ENCODE data around the gene KRT12.

The KRT12 gene

DNA sequence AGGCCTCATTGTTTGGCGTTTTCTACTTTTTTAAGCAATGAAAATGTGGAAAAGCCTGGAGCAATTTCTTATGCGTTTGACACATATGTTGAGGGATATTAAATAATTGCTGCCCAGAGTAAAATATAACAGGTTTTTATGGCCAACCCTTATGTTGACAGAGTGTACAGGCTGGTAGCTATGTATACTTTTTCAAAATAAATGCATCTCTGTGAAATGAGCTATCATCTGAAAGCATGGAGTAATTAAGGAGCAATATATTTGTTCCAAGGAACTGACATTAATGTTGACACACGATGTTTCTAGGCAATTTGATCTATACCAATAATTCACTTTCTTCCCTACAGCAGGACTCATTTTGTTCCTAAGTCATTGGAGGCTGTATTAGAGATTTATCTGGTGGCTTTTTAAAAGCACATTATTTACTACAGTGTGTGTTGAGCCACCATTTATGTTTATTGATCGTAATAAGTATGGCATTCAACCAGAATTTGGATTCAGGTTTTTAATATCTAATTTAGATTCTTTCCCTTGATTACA is 30.0 kb upstream of the KRT12 start:
- TF ChIP-seq, protein P1, sequence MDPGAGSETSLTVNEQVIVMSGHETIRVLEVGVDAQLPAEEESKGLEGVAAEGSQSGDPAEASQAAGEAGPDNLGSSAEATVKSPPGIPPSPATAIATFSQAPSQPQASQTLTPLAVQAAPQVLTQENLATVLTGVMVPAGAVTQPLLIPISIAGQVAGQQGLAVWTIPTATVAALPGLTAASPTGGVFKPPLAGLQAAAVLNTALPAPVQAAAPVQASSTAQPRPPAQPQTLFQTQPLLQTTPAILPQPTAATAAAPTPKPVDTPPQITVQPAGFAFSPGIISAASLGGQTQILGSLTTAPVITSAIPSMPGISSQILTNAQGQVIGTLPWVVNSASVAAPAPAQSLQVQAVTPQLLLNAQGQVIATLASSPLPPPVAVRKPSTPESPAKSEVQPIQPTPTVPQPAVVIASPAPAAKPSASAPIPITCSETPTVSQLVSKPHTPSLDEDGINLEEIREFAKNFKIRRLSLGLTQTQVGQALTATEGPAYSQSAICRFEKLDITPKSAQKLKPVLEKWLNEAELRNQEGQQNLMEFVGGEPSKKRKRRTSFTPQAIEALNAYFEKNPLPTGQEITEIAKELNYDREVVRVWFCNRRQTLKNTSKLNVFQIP (CRISPR knock-in tag; IDR thresholded peaks at IDR 0.05; ENCODE audit: borderline replicate concordance, low read depth) = no peak
- TF ChIP-seq OSR1 (CRISPR knock-in tag; IDR thresholded peaks at IDR 0.05) = no peak
- TF ChIP-seq CSDC2 (CRISPR knock-in tag; IDR thresholded peaks at IDR 0.05) = no peak
- TF ChIP-seq SNAI2 (CRISPR knock-in tag; IDR thresholded peaks at IDR 0.05) = no peak
- no peak for ATAC-seq

GRCh38 chr17:40895106-40895730 is 28.2 kb upstream of the KRT12 start:
- ATAC-seq = no peak
- TF ChIP-seq ZNF565 (CRISPR knock-in tag; conservative IDR thresholded peaks at IDR 0.05; ENCODE audit: low read depth) (no peak), TCF4 (CRISPR knock-in tag; IDR thresholded peaks at IDR 0.05; ENCODE audit: borderline replicate concordance) (no peak), TSHZ2 (CRISPR knock-in tag; IDR thresholded peaks at IDR 0.05) (no peak), SNAI2 (CRISPR knock-in tag; IDR thresholded peaks at IDR 0.05) (no peak), GLIS3 (CRISPR knock-in tag; IDR thresholded peaks at IDR 0.05) (no peak), PPARA (CRISPR knock-in tag; IDR thresholded peaks at IDR 0.05; ENCODE audit: borderline replicate concordance) (no peak), ZNF70 (CRISPR knock-in tag; IDR thresholded peaks at IDR 0.05) (no peak), ISL1 (CRISPR knock-in tag; IDR thresholded peaks at IDR 0.05) (no peak), CSDC2 (CRISPR knock-in tag; IDR thresholded peaks at IDR 0.05) (no peak), ZC3H10 (CRISPR knock-in tag; IDR thresholded peaks at IDR 0.05) (no peak), TOX (CRISPR knock-in tag; IDR thresholded peaks at IDR 0.05; ENCODE audit: borderline replicate concordance) (no peak), ZFP3 (CRISPR knock-in tag; IDR thresholded peaks at IDR 0.05) (no peak), ARNTL (CRISPR knock-in tag; IDR thresholded peaks at IDR 0.05; ENCODE audit: borderline replicate concordance, low read depth) (no peak)
- TF ChIP-seq, protein P1 (CRISPR knock-in tag; IDR thresholded peaks at IDR 0.05; ENCODE audit: borderline replicate concordance, low read depth) = no peak
- TF ChIP-seq, protein P2, sequence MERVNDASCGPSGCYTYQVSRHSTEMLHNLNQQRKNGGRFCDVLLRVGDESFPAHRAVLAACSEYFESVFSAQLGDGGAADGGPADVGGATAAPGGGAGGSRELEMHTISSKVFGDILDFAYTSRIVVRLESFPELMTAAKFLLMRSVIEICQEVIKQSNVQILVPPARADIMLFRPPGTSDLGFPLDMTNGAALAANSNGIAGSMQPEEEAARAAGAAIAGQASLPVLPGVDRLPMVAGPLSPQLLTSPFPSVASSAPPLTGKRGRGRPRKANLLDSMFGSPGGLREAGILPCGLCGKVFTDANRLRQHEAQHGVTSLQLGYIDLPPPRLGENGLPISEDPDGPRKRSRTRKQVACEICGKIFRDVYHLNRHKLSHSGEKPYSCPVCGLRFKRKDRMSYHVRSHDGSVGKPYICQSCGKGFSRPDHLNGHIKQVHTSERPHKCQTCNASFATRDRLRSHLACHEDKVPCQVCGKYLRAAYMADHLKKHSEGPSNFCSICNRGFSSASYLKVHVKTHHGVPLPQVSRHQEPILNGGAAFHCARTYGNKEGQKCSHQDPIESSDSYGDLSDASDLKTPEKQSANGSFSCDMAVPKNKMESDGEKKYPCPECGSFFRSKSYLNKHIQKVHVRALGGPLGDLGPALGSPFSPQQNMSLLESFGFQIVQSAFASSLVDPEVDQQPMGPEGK (CRISPR knock-in tag; IDR thresholded peaks at IDR 0.05; ENCODE audit: borderline replicate concordance) = no peak

- no peak for ATAC-seq
- TF ChIP-seq, protein P3, sequence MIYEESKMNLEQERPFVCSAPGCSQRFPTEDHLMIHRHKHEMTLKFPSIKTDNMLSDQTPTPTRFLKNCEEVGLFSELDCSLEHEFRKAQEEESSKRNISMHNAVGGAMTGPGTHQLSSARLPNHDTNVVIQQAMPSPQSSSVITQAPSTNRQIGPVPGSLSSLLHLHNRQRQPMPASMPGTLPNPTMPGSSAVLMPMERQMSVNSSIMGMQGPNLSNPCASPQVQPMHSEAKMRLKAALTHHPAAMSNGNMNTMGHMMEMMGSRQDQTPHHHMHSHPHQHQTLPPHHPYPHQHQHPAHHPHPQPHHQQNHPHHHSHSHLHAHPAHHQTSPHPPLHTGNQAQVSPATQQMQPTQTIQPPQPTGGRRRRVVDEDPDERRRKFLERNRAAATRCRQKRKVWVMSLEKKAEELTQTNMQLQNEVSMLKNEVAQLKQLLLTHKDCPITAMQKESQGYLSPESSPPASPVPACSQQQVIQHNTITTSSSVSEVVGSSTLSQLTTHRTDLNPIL (CRISPR knock-in tag; IDR thresholded peaks at IDR 0.05; ENCODE audit: low read depth) = no peak
Measured at GRCh38 chr17:40888196-40888720, 21.2 kb upstream of the KRT12 start.

DNA sequence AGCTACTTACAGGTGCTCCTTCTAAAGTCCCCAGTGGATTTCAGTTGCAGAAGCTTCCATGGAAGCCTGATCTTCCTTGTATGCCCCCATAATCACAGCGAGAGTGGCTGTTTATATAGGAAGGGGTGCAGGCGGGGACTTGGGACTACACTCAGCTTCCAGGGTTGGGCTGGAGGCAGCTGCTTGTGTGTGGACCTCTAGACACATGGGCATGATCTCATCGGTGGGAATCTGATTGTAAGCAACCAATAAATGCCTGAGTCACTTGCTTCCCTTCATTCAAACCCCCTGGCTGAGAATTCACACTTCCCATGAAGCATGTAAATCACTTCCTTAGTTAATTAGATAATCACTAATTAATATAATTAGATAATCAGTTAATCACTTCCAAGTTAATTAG is 19.1 kb upstream of the KRT12 start:
- ATAC-seq = no peak
- TF ChIP-seq ZFP30 (CRISPR knock-in tag; IDR thresholded peaks at IDR 0.05) (no peak), ISL1 (CRISPR knock-in tag; IDR thresholded peaks at IDR 0.05) (no peak), ARNTL (CRISPR knock-in tag; IDR thresholded peaks at IDR 0.05; ENCODE audit: borderline replicate concordance, low read depth) (no peak), CSDC2 (CRISPR knock-in tag; IDR thresholded peaks at IDR 0.05) (no peak), TCF4 (CRISPR knock-in tag; IDR thresholded peaks at IDR 0.05; ENCODE audit: borderline replicate concordance) (no peak), ZNF8 (CRISPR knock-in tag; IDR thresholded peaks at IDR 0.05) (no peak)
- TF ChIP-seq, protein P4, sequence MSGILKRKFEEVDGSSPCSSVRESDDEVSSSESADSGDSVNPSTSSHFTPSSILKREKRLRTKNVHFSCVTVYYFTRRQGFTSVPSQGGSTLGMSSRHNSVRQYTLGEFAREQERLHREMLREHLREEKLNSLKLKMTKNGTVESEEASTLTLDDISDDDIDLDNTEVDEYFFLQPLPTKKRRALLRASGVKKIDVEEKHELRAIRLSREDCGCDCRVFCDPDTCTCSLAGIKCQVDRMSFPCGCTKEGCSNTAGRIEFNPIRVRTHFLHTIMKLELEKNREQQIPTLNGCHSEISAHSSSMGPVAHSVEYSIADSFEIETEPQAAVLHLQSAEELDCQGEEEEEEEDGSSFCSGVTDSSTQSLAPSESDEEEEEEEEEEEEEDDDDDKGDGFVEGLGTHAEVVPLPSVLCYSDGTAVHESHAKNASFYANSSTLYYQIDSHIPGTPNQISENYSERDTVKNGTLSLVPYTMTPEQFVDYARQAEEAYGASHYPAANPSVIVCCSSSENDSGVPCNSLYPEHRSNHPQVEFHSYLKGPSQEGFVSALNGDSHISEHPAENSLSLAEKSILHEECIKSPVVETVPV (CRISPR knock-in tag; IDR thresholded peaks at IDR 0.05) = no peak

Measured in SK-N-SH treated with all-trans-retinoic acid at 6 μM for 48 hours (cell line).